ENCODE measurements around the gene FAM228A. TPM values are rescaled to one million over a fixed set of nuclear protein-coding genes. Genes with fewer than 3 reads are reported as not detected.

The FAM228A gene
- total and polyA plus RNA-seq, 4 donors = 0.46 to 3.9 (median 1.3) TPM

- no peaks in the 10 kb centered on the region for H3K4me1 ChIP-seq (ENCODE audit: control insufficient read depth in 5 of 5, insufficient read depth in 5 of 5, low read length in 5 of 5)
- ATAC-seq (ENCODE audit: insufficient read depth, low FRiP score) = no peak
- TF ChIP-seq CTCF (IDR thresholded peaks at IDR 0.05; ENCODE audit: control extremely low read depth, extremely low read depth) = no peak
Measured at GRCh38 chr2:24158131-24158530, 16.7 kb upstream of the FAM228A start.

GRCh38 chr2:24159708-24160107, 15.1 kb upstream of the FAM228A start:
- H3K4me1 ChIP-seq (ENCODE audit: control insufficient read depth in 5 of 5, insufficient read depth in 5 of 5, low read length in 5 of 5) = no peaks in the 10 kb centered on the region
- H3K4me3 ChIP-seq = no peak overlapping the region
- H3K36me3 ChIP-seq (ENCODE audit: control insufficient read depth in 4 of 4, insufficient read depth in 4 of 4, low read length in 4 of 4) = peaks cover 0 to 6% (median under 1%) of the 10 kb centered on the region in 4 donors
- no peak for TF ChIP-seq CTCF (IDR thresholded peaks at IDR 0.05; ENCODE audit: control extremely low read depth, extremely low read depth)
- WGBS, 2 donors = 94 to 96% methylated on average over 4 of the region's 4 CpGs
- DNase-seq (no peak), ATAC-seq (ENCODE audit: insufficient read depth, low FRiP score) (no peak)
- no peaks in the 10 kb centered on the region for H3K27me3 ChIP-seq (ENCODE audit: control insufficient read depth in 3 of 3, insufficient read depth in 3 of 3, low read length in 2 of 3)
- no peaks in the 10 kb centered on the region for H3K9me3 ChIP-seq (ENCODE audit: control insufficient read depth in 4 of 4, insufficient read depth in 3 of 4, low read length in 3 of 4)
- no peak overlapping the region for H3K9ac ChIP-seq (ENCODE audit: insufficient read depth in 1 of 2, low read length in 2 of 2)
- no peak overlapping the region for H3K27ac ChIP-seq (ENCODE audit: low read depth in 1 of 2, low read length in 1 of 2)

More at GRCh38 chr2:24158131-24158530, 16.7 kb upstream of the FAM228A start:
- Histone ChIP-seq H3K27ac (ENCODE audit: low read depth in 1 of 2, low read length in 1 of 2) (no peak overlapping the region), H3K9ac (ENCODE audit: insufficient read depth in 1 of 2, low read length in 2 of 2) (no peak overlapping the region), H3K9me3 (ENCODE audit: control insufficient read depth in 4 of 4, insufficient read depth in 3 of 4, low read length in 3 of 4) (no peaks in the 10 kb centered on the region), H3K27me3 (ENCODE audit: control insufficient read depth in 3 of 3, insufficient read depth in 3 of 3, low read length in 2 of 3) (no peaks in the 10 kb centered on the region), H3K4me3 (no peak overlapping the region), H3K36me3 (ENCODE audit: control insufficient read depth in 4 of 4, insufficient read depth in 4 of 4, low read length in 4 of 4) (peaks cover 0 to 6% (median 2%) of the 10 kb centered on the region in 4 donors)
- WGBS, 2 donors = 78 to 84% methylated on average over 5 of the region's 5 CpGs
- DNase-seq = no peak

- TF ChIP-seq CTCF (IDR thresholded peaks at IDR 0.05; ENCODE audit: control extremely low read depth, extremely low read depth) = no peak
- no peak overlapping the region for H3K27ac ChIP-seq (ENCODE audit: low read depth in 1 of 2, low read length in 1 of 2)
- DNase-seq (no peak), ATAC-seq (ENCODE audit: insufficient read depth, low FRiP score) (no peak)
- no peaks in the 10 kb centered on the region for H3K4me1 ChIP-seq (ENCODE audit: control insufficient read depth in 5 of 5, insufficient read depth in 5 of 5, low read length in 5 of 5)
- no peaks in the 10 kb centered on the region for H3K9me3 ChIP-seq (ENCODE audit: control insufficient read depth in 4 of 4, insufficient read depth in 3 of 4, low read length in 3 of 4)
- H3K9ac ChIP-seq (ENCODE audit: insufficient read depth in 1 of 2, low read length in 2 of 2) = no peak overlapping the region
- H3K27me3 ChIP-seq (ENCODE audit: control insufficient read depth in 3 of 3, insufficient read depth in 3 of 3, low read length in 2 of 3) = no peaks in the 10 kb centered on the region
- H3K36me3 ChIP-seq (ENCODE audit: control insufficient read depth in 4 of 4, insufficient read depth in 4 of 4, low read length in 4 of 4) = peaks cover 0 to 6% (median under 1%) of the 10 kb centered on the region in 4 donors
- H3K4me3 ChIP-seq = no peak overlapping the region
Measured at GRCh38 chr2:24160761-24161160, 14.1 kb upstream of the FAM228A start.

- Histone ChIP-seq H3K36me3 (ENCODE audit: control insufficient read depth in 4 of 4, insufficient read depth in 4 of 4, low read length in 4 of 4) (peaks cover 0 to 6% (median under 1%) of the 10 kb centered on the region in 4 donors), H3K4me1 (ENCODE audit: control insufficient read depth in 5 of 5, insufficient read depth in 5 of 5, low read length in 5 of 5) (no peaks in the 10 kb centered on the region), H3K27ac (ENCODE audit: low read depth in 1 of 2, low read length in 1 of 2) (no peak overlapping the region), H3K4me3 (no peak overlapping the region), H3K9ac (ENCODE audit: insufficient read depth in 1 of 2, low read length in 2 of 2) (no peak overlapping the region), H3K27me3 (ENCODE audit: control insufficient read depth in 3 of 3, insufficient read depth in 3 of 3, low read length in 2 of 3) (no peaks in the 10 kb centered on the region), H3K9me3 (ENCODE audit: control insufficient read depth in 4 of 4, insufficient read depth in 3 of 4, low read length in 3 of 4) (no peaks in the 10 kb centered on the region)
- no peak for ATAC-seq (ENCODE audit: insufficient read depth, low FRiP score)
- no peak for DNase-seq
- TF ChIP-seq CTCF (IDR thresholded peaks at IDR 0.05; ENCODE audit: control extremely low read depth, extremely low read depth) = no peak
- WGBS, 2 donors = 98 to 100% methylated on average over 1 of the region's 1 CpG
Measured at GRCh38 chr2:24162494-24162893, 12.4 kb upstream of the FAM228A start.
